T-helper 1 cell treated with Interleukin-12 subunit alpha and Interleukin-12 subunit beta and Interleukin-4 antibody, amounts not matched to agents 30 μg/mL and 1 μg/mL, for 36 hours (primary cell): Measurements from ENCODE around the gene HCST.
"Not testable (repeated sequence)": the region's sequence is repeated elsewhere in the genome, so short reads cannot be mapped to it uniquely, and the experiment has no call there.

Experiments used
- H3K27ac Mint-ChIP-seq: one replicate; pipeline ENCODE4 v1.8.0; 2021; ENCODE audit warnings: mild to moderate bottlenecking, mixed read lengths
- H3K27me3 Mint-ChIP-seq: one replicate; pipeline ENCODE4 v1.8.0; 2021; ENCODE audit warnings: low read depth, mixed read lengths
- H3K36me3 Mint-ChIP-seq: one replicate; pipeline ENCODE4 v1.8.0; 2021; ENCODE audit warnings: low read depth, mixed read lengths
- H3K4me1 Mint-ChIP-seq: one replicate; pipeline ENCODE4 v1.8.0; 2021; ENCODE audit warnings: low read depth, mixed read lengths
- H3K4me3 Mint-ChIP-seq: one replicate; pipeline ENCODE4 v1.8.0; 2021; ENCODE audit warnings: mild to moderate bottlenecking, moderate library complexity, mixed read lengths
- H3K9me3 Mint-ChIP-seq: one replicate; pipeline ENCODE4 v1.8.0; 2021; ENCODE audit warnings: mixed read lengths

The HCST gene

GRCh38 chr19:35869327-35870123, 32.8 kb upstream of the HCST start:
- peak overlapping the region; percentile 80 for H3K27ac Mint-ChIP-seq
- H3K4me3 Mint-ChIP-seq = peak overlapping the region; percentile 85
- no peaks in the 10 kb centered on the region for H3K36me3 Mint-ChIP-seq
- peaks cover 13% of the 10 kb centered on the region for H3K4me1 Mint-ChIP-seq
- H3K9me3 Mint-ChIP-seq = no peaks in the 10 kb centered on the region
- H3K27me3 Mint-ChIP-seq = peaks cover 27% of the 10 kb centered on the region

GRCh38 chr19:35870124-35870736, 32.1 kb upstream of the HCST start:
- peak overlapping the region; percentile 85 for H3K4me3 Mint-ChIP-seq
- peak overlapping the region; percentile 80 for H3K27ac Mint-ChIP-seq
- not testable (repeated sequence) for H3K9me3 Mint-ChIP-seq, H3K36me3 Mint-ChIP-seq
- H3K27me3 Mint-ChIP-seq = peaks cover 27% of the 10 kb centered on the region
- H3K4me1 Mint-ChIP-seq = peaks cover 13% of the 10 kb centered on the region

- H3K4me1 Mint-ChIP-seq = peaks cover 13% of the 10 kb centered on the region
- no peak overlapping the region for H3K4me3 Mint-ChIP-seq
- no peaks in the 10 kb centered on the region for H3K9me3 Mint-ChIP-seq
- H3K27ac Mint-ChIP-seq = no peak overlapping the region
- no peaks in the 10 kb centered on the region for H3K36me3 Mint-ChIP-seq
- peaks cover 27% of the 10 kb centered on the region for H3K27me3 Mint-ChIP-seq
Measured at GRCh38 chr19:35870798-35871197, 31.5 kb upstream of the HCST start.

- H3K4me1 Mint-ChIP-seq = peaks cover 13% of the 10 kb centered on the region
- no peaks in the 10 kb centered on the region for H3K36me3 Mint-ChIP-seq
- no peak overlapping the region for H3K4me3 Mint-ChIP-seq
- H3K27ac Mint-ChIP-seq = no peak overlapping the region
- H3K27me3 Mint-ChIP-seq = peaks cover 23% of the 10 kb centered on the region
- H3K9me3 Mint-ChIP-seq = no peaks in the 10 kb centered on the region
Measured at GRCh38 chr19:35871611-35872010, 30.7 kb upstream of the HCST start.

- H3K36me3 Mint-ChIP-seq = no peaks in the 10 kb centered on the region
- H3K9me3 Mint-ChIP-seq = no peaks in the 10 kb centered on the region
- H3K27me3 Mint-ChIP-seq = peaks cover 21% of the 10 kb centered on the region
- no peak overlapping the region for H3K4me3 Mint-ChIP-seq
- H3K4me1 Mint-ChIP-seq = peaks cover 13% of the 10 kb centered on the region
- H3K27ac Mint-ChIP-seq = no peak overlapping the region
Measured at GRCh38 chr19:35872180-35872579, 30.1 kb upstream of the HCST start.

GRCh38 chr19:35874392-35874930, 27.9 kb upstream of the HCST start:
- H3K4me1 Mint-ChIP-seq = peaks cover 8% of the 10 kb centered on the region

GRCh38 chr19:35879068-35879467, 23.3 kb upstream of the HCST start:
- Mint-ChIP-seq H3K4me3 (no peak overlapping the region), H3K27me3 (peaks cover 13% of the 10 kb centered on the region), H3K27ac (no peak overlapping the region), H3K36me3 (no peaks in the 10 kb centered on the region), H3K9me3 (no peaks in the 10 kb centered on the region), H3K4me1 (peaks cover 11% of the 10 kb centered on the region)

More at GRCh38 chr19:35874392-35874930, 27.9 kb upstream of the HCST start:
- Mint-ChIP-seq H3K36me3 (no peaks in the 10 kb centered on the region), H3K27ac (no peak overlapping the region), H3K4me3 (no peak overlapping the region), H3K27me3 (peaks cover 12% of the 10 kb centered on the region), H3K9me3 (no peaks in the 10 kb centered on the region)

GRCh38 chr19:35879770-35880317, 22.5 kb upstream of the HCST start:
- Mint-ChIP-seq H3K9me3 (no peaks in the 10 kb centered on the region), H3K36me3 (no peaks in the 10 kb centered on the region), H3K4me3 (no peak overlapping the region), H3K27ac (peak overlapping the region; percentile 49), H3K27me3 (peaks cover 13% of the 10 kb centered on the region), H3K4me1 (peaks cover 11% of the 10 kb centered on the region)

GRCh38 chr19:35882114-35882832, 20.1 kb upstream of the HCST start:
- peaks cover 11% of the 10 kb centered on the region for H3K4me1 Mint-ChIP-seq
- H3K27ac Mint-ChIP-seq = no peak overlapping the region
- H3K4me3 Mint-ChIP-seq = no peak overlapping the region
- H3K27me3 Mint-ChIP-seq = peaks cover 13% of the 10 kb centered on the region
- H3K36me3 Mint-ChIP-seq = peaks cover 9% of the 10 kb centered on the region
- no peaks in the 10 kb centered on the region for H3K9me3 Mint-ChIP-seq

GRCh38 chr19:35883882-35884281, 18.4 kb upstream of the HCST start:
- Mint-ChIP-seq H3K27ac (no peak overlapping the region), H3K4me1 (peaks cover 14% of the 10 kb centered on the region), H3K36me3 (peaks cover 20% of the 10 kb centered on the region), H3K27me3 (peaks cover 8% of the 10 kb centered on the region), H3K9me3 (no peaks in the 10 kb centered on the region), H3K4me3 (no peak overlapping the region)

GRCh38 chr19:35885225-35885738, 17.0 kb upstream of the HCST start:
- Mint-ChIP-seq H3K27me3 (no peaks in the 10 kb centered on the region), H3K27ac (no peak overlapping the region), H3K4me3 (no peak overlapping the region), H3K9me3 (no peaks in the 10 kb centered on the region), H3K4me1 (peaks cover 7% of the 10 kb centered on the region), H3K36me3 (peaks cover 29% of the 10 kb centered on the region)

- Mint-ChIP-seq H3K4me3 (no peak overlapping the region), H3K9me3 (no peaks in the 10 kb centered on the region), H3K4me1 (peaks cover 7% of the 10 kb centered on the region), H3K27ac (no peak overlapping the region), H3K27me3 (no peaks in the 10 kb centered on the region), H3K36me3 (peaks cover 33% of the 10 kb centered on the region)
Measured at GRCh38 chr19:35885904-35886303, 16.4 kb upstream of the HCST start.

- H3K27me3 Mint-ChIP-seq = no peaks in the 10 kb centered on the region
- peaks cover 36% of the 10 kb centered on the region for H3K36me3 Mint-ChIP-seq
- peaks cover 6% of the 10 kb centered on the region for H3K4me1 Mint-ChIP-seq
- H3K9me3 Mint-ChIP-seq = no peaks in the 10 kb centered on the region
- no peak overlapping the region for H3K27ac Mint-ChIP-seq
- H3K4me3 Mint-ChIP-seq = no peak overlapping the region
Measured at GRCh38 chr19:35887197-35887596, 15.1 kb upstream of the HCST start.

GRCh38 chr19:35888398-35888797, 13.9 kb upstream of the HCST start:
- Mint-ChIP-seq H3K9me3 (no peaks in the 10 kb centered on the region), H3K36me3 (peaks cover 45% of the 10 kb centered on the region), H3K4me3 (no peak overlapping the region), H3K27me3 (no peaks in the 10 kb centered on the region), H3K27ac (no peak overlapping the region), H3K4me1 (peaks cover 3% of the 10 kb centered on the region)
